ENCODE results near the gene EP400. TPM values are rescaled to one million over a fixed set of nuclear protein-coding genes. Genes with fewer than 3 reads are reported as not detected.

EP400 gene
- total RNA-seq, 2 experiments from 2014 or later = 45.6 to 46.1 TPM

DNA sequence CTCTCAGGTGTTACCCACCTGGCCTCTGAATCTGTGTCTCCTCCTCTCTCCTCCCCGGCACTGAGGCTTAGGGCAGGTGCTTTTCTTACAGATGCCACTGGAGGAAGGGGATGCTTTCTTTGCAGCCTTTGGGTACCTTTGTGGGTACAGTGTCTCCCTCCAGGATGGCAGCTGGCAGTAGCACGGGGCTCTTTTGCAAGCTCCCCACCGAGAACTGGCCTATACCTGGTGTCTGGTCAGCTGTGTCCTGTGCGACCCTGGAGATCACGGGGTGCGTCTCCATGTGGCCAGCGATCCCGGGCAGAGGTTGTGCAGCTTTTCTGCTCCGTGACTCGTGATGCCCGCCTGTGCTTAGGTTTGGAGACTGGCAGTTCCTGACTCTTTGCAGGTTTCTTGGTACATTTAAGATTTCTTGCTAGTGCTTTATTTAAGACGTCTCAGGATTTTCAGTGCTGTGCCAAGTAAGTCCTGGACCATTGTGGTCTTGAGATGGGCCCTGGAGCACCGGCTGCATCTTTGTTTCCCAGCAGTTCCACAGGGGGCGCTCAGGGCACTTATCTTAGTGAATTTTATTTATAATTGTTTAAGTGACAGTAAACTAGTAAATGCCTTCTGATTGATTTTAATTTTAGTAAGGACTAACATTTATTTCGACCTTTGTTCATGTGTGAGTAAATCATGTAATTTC lies 125.4 kb downstream of the EP400 start:
- ChIA-PET CTCF (no interaction called here), POLR2A (no interaction called here)
- no peak for ATAC-seq
- TF ChIP-seq, protein P1, sequence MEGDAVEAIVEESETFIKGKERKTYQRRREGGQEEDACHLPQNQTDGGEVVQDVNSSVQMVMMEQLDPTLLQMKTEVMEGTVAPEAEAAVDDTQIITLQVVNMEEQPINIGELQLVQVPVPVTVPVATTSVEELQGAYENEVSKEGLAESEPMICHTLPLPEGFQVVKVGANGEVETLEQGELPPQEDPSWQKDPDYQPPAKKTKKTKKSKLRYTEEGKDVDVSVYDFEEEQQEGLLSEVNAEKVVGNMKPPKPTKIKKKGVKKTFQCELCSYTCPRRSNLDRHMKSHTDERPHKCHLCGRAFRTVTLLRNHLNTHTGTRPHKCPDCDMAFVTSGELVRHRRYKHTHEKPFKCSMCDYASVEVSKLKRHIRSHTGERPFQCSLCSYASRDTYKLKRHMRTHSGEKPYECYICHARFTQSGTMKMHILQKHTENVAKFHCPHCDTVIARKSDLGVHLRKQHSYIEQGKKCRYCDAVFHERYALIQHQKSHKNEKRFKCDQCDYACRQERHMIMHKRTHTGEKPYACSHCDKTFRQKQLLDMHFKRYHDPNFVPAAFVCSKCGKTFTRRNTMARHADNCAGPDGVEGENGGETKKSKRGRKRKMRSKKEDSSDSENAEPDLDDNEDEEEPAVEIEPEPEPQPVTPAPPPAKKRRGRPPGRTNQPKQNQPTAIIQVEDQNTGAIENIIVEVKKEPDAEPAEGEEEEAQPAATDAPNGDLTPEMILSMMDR (IDR thresholded peaks at IDR 0.05) = no peak
- Mint-ChIP-seq H3K27me3 (no peaks in the 10 kb centered on the region), H3K36me3 (ENCODE audit: low read depth) (peaks cover 36% of the 10 kb centered on the region), H3K9me3 (no peaks in the 10 kb centered on the region), H3K27ac (no peak overlapping the region), H3K4me3 (no peak overlapping the region), H3K4me1 (ENCODE audit: low read depth) (no peaks in the 10 kb centered on the region)
- intact Hi-C loops (cut with micrococcal nuclease) = no loop called here
- no peak for DNase-seq

DNA sequence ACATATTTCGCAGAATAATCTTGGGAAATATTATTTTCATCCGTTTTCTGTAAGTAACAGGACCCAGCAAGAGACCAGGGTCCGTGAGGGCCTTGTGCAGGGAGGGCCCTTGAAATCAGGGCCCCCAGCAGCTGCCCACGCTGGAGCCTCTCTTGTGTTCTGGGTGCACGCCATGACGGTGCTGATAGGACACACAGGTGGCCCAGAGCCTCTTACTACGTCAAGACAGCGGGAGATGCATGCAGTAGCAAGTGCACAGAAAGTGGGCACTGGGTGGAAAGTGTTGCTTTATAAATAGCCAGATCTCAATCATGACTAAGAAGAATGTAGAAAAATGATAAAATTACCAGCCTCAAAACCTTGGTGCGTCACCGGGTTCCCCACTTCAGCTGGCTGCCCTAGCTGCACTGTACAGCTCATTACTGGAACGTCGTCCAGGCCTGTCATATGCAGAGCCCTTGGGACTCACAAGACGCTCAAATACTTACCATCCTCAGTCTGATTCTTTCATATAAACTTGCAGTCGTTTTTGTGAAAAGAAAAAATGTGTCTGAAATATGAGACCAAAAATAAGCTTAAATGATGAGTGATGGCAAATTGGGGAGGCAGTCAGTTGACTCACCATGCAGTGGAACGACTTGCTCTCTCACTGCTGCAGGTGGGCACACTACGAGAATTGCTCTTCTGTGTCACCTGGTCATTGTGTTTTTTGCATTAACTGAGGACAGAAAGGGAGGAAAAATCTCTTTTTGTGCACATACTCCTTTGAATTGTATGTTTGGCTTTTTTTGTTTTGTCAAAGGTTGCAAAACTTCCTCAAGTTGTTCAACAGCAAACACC lies 126.2 kb downstream of the EP400 start:
- H3K4me3 Mint-ChIP-seq = no peak overlapping the region
- H3K4me1 Mint-ChIP-seq (ENCODE audit: low read depth) = no peaks in the 10 kb centered on the region
- H3K36me3 Mint-ChIP-seq (ENCODE audit: low read depth) = peaks cover 36% of the 10 kb centered on the region
- no peak for DNase-seq
- POLR2A ChIA-PET = interaction anchor here (0.6 kb wide), 2 partner anchors 109 to 191 kb away, joined by 3 to 4 read pairs; no protein-coding TSS in a partner anchor
- no peak for ATAC-seq
- H3K27ac Mint-ChIP-seq = no peak overlapping the region
- no peaks in the 10 kb centered on the region for H3K9me3 Mint-ChIP-seq
- intact Hi-C loops (cut with micrococcal nuclease) = no loop called here
- no peaks in the 10 kb centered on the region for H3K27me3 Mint-ChIP-seq
- CTCF ChIA-PET = no interaction called here
- TF ChIP-seq, protein P1 (IDR thresholded peaks at IDR 0.05) = no peak

DNA sequence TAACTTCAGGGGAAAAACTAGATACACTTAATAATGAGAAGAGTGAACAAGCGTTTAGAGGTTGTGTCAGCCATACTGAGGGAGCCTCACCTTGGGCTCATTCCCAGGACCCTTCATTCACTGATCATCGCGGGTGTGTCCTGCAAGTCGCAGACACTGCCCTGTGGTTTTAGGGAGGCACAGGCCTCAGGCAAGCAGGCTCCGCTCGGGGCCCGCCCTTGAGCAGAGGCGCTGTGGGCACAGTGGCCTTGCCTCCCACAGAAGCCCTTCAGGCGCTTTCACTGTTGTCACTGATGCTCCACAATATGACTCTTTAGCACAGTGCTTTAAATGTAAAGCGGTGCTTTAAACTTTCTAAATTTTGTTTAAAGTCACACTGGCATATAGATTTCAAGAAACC lies 127.0 kb downstream of the EP400 start:
- CTCF ChIA-PET = no interaction called here
- intact Hi-C loops (cut with micrococcal nuclease) = no loop called here

DNA sequence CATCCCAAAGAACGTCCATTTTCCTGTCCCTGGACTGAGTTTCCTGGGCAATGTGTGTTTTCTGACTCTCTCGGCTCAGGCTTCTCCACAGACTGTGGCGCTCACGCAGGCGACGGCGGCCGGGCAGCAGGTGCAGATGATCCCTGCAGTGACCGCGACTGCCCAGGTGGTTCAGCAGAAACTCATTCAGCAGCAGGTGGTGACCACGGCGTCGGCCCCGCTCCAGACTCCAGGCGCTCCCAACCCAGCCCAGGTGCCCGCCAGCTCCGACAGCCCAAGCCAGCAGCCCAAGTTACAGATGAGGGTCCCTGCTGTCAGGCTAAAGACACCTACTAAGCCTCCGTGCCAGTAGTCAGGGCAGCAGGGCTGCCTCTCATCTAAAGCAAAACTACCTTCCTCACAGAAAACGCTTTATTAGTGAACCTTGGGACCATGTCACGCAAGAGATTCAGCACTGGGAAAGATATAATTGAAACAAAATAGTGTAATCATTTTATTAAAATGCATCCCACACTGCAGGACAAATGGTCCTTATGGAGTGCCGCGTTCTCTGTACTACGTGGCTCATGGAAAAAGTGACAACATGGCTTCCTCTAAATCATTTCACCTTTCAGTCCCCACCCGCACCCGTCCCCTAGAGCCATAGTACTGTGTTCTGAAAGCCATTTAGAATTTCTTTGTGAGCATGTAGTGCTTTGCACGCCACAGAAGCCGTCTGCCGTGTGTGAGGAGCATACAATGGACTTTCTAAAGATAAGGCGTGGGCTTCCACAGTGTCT lies 127.8 kb downstream of the EP400 start:
- DNase-seq (no peak), ATAC-seq (no peak)
- no peak overlapping the region for H3K27ac Mint-ChIP-seq
- no peak overlapping the region for H3K4me3 Mint-ChIP-seq
- intact Hi-C loops (cut with micrococcal nuclease) = no loop called here
- no peaks in the 10 kb centered on the region for H3K9me3 Mint-ChIP-seq
- TF ChIP-seq, protein P1 (IDR thresholded peaks at IDR 0.05) = no peak
- ChIA-PET POLR2A (no interaction called here), CTCF (no interaction called here)
- peaks cover 27% of the 10 kb centered on the region for H3K36me3 Mint-ChIP-seq (ENCODE audit: low read depth)
- H3K4me1 Mint-ChIP-seq (ENCODE audit: low read depth) = no peaks in the 10 kb centered on the region
- no peaks in the 10 kb centered on the region for H3K27me3 Mint-ChIP-seq

More for the DNA sequence above, 127.0 kb downstream of the EP400 start:
- Mint-ChIP-seq H3K27ac (no peak overlapping the region), H3K4me1 (ENCODE audit: low read depth) (no peaks in the 10 kb centered on the region), H3K9me3 (no peaks in the 10 kb centered on the region), H3K4me3 (no peak overlapping the region), H3K36me3 (ENCODE audit: low read depth) (peaks cover 31% of the 10 kb centered on the region), H3K27me3 (no peaks in the 10 kb centered on the region)
- ATAC-seq (no peak), DNase-seq (no peak)
- POLR2A ChIA-PET = interaction anchor here (0.6 kb wide), 1 partner anchor 110 kb away, joined by 4 read pairs; no protein-coding TSS in a partner anchor
- TF ChIP-seq, protein P1 (IDR thresholded peaks at IDR 0.05) = no peak
